GM12878 (cell line): ENCODE measurements around the gene SPINK8. TPM values are rescaled to one million over a fixed set of nuclear protein-coding genes. Genes with fewer than 3 reads are reported as not detected.

Experiments used
- ATAC-seq: fragments of 200-7000 bp; cut with Tn5 transposase; 3 replicates; pipeline ENCODE4 v1.9.1; 2020; ENCODE audit warnings: mild to moderate bottlenecking, moderate library complexity
- BruUV-seq: library from RNA; stranded (reverse); fragments of 400-500 nt; replicated peaks from 2 replicates; lab custom pipeline; 2021; lab: Mats Ljungman, UMichigan
- CTCF ChIA-PET: fragments of 300-600 bp; sonication (Branson Sonifier 250); formaldehyde crosslinking; extraction: SDS; loops from one replicate; lab custom pipeline; 2021; ENCODE audit warnings: inconsistent platforms; lab: Yijun Ruan, JAX
- POLR2A ChIA-PET: fragments of 350-600 bp; formaldehyde crosslinking; extraction: SDS; loops from one replicate; lab custom pipeline; 2021; ENCODE audit warnings: inconsistent platforms; lab: Charles Lee
- RAD21 ChIA-PET: fragments of 300-600 bp; sonication (Branson Sonifier 250); formaldehyde crosslinking; loops from one replicate; lab custom pipeline; 2023; ENCODE audit warnings: antibody characterized with exemption; ENCODE audit not compliant: unreplicated experiment; lab: Charles Lee
- SMC1A ChIA-PET: fragments of 300-600 bp; sonication (Branson Sonifier 250); formaldehyde crosslinking; loops from one replicate; lab custom pipeline; 2023; ENCODE audit not compliant: unreplicated experiment, uncharacterized antibody; lab: Charles Lee
- DNase-seq: peaks from one replicate; pipeline ENCODE4 v3.0.0-alpha.2; 2011; ENCODE audit warnings: low read depth, low spot score
- FAIRE-seq: peaks from 3 replicates; lab custom pipeline; 2011; peaks lifted over from hg19 to GRCh38; lab: Jason Lieb, UNC
- H2AFZ ChIP-seq: 2 replicates; pipeline ENCODE4 v1.6.0; 2011; ENCODE audit warnings: low read depth, low read length, control low read depth; ENCODE audit not compliant: control insufficient read depth
- H3K27ac ChIP-seq: 2 replicates; pipeline ENCODE4 v1.5.1; 2011; ENCODE audit warnings: control low read depth; ENCODE audit not compliant: control insufficient read depth, insufficient read depth
- H3K27me3 ChIP-seq, 2 experiments: replicated peaks in 1 of 2; 2 replicates each; pipeline versions ENCODE4 v1.6.0 to v1.6.1; 2011; ENCODE audit warnings: low read length in 1 of 2; ENCODE audit not compliant: control insufficient read depth in 2 of 2, insufficient read depth in 2 of 2
- H3K36me3 ChIP-seq, 2 experiments: 2 replicates each; pipeline ENCODE4 v1.5.1; 2011; ENCODE audit warnings: low read length in 1 of 2; ENCODE audit not compliant: control insufficient read depth in 2 of 2, insufficient read depth in 2 of 2
- H3K4me1 ChIP-seq: 2 replicates; pipeline ENCODE4 v1.6.1; 2011; ENCODE audit warnings: mild to moderate bottlenecking, low read length, moderate library complexity, mixed read lengths; ENCODE audit not compliant: control insufficient read depth, insufficient read depth
- H3K4me2 ChIP-seq: 2 replicates; pipeline ENCODE4 v1.6.0; 2011; ENCODE audit warnings: control low read depth; ENCODE audit not compliant: control insufficient read depth, insufficient read depth
- H3K4me3 ChIP-seq: fragments of 200-600 bp; sonication (generic); 2 replicates; pipeline ENCODE4 v1.5.1; 2016
- H3K79me2 ChIP-seq: 2 replicates; pipeline ENCODE4 v1.6.0; 2011; ENCODE audit warnings: low read length; ENCODE audit not compliant: control insufficient read depth, insufficient read depth
- H3K9ac ChIP-seq: 2 replicates; pipeline ENCODE4 v1.8.0; 2011; ENCODE audit warnings: low read length, control low read depth, mixed read lengths; ENCODE audit not compliant: control insufficient read depth, insufficient read depth
- H3K9me3 ChIP-seq: replicated peaks from 3 replicates; pipeline ENCODE4 v1.5.1; 2011; ENCODE audit warnings: mild to moderate bottlenecking, low read length; ENCODE audit not compliant: control insufficient read depth, insufficient read depth
- H4K20me1 ChIP-seq: 2 replicates; pipeline ENCODE4 v1.6.0; 2011; ENCODE audit not compliant: control insufficient read depth, insufficient read depth
- ATF7 ChIP-seq: fragments of 450-650 bp; IDR thresholded peaks from 2 replicates; pipeline ENCODE4 v1.6.1; 2016; ENCODE audit warnings: low read depth, mild to moderate bottlenecking
- BCL11A ChIP-seq: IDR thresholded peaks from 2 replicates; pipeline ENCODE4 v1.6.1; 2011; ENCODE audit warnings: low read depth, low read length
- CBX3 ChIP-seq: fragments of 200-600 bp; sonication (generic); IDR thresholded peaks from 2 replicates; pipeline ENCODE4 v1.6.1; 2016; ENCODE audit warnings: low read depth, borderline replicate concordance
- CREB1 ChIP-seq: IDR thresholded peaks from 2 replicates; pipeline ENCODE4 v1.6.1; 2012; ENCODE audit warnings: low read depth, mild to moderate bottlenecking, inconsistent platforms
- EZH2 ChIP-seq: IDR thresholded peaks from 2 replicates; pipeline ENCODE4 v1.6.1; 2012; ENCODE audit warnings: low read depth, mild to moderate bottlenecking, control low read depth, inconsistent platforms, low read length, borderline replicate concordance; ENCODE audit not compliant: control insufficient read depth
- FOXK2 ChIP-seq: fragments of 450-650 bp; IDR thresholded peaks from 2 replicates; pipeline ENCODE4 v1.6.1; 2017; ENCODE audit warnings: mild to moderate bottlenecking, moderate library complexity
- GATAD2B ChIP-seq: fragments of 450-650 bp; conservative IDR thresholded peaks from 2 replicates; pipeline ENCODE4 v1.6.1; 2017; ENCODE audit warnings: low read depth, mild to moderate bottlenecking, moderate library complexity
- KDM1A ChIP-seq: fragments of 200-600 bp; sonication (generic); IDR thresholded peaks from 2 replicates; pipeline ENCODE4 v1.6.1; 2016; ENCODE audit warnings: borderline replicate concordance
- KLF5 ChIP-seq: fragments of 450-650 bp; IDR thresholded peaks from 2 replicates; pipeline ENCODE4 v1.6.1; 2014; ENCODE audit warnings: mild to moderate bottlenecking; ENCODE audit not compliant: partially characterized antibody
- MLLT1 ChIP-seq: fragments of 450-650 bp; IDR thresholded peaks from 2 replicates; pipeline ENCODE4 v1.6.1; 2016; ENCODE audit warnings: mild to moderate bottlenecking
- MTA3 ChIP-seq: IDR thresholded peaks from 2 replicates; pipeline ENCODE4 v1.6.1; 2012; ENCODE audit warnings: low read length, inconsistent platforms, borderline replicate concordance
- NFYB ChIP-seq: IDR thresholded peaks from 2 replicates; pipeline ENCODE4 v1.6.1; 2011; ENCODE audit warnings: low read depth, mild to moderate bottlenecking, low read length, improper control_type of control experiment, moderate library complexity; ENCODE audit not compliant: insufficient read depth
- PAX8 ChIP-seq: fragments of 450-650 bp; IDR thresholded peaks from 2 replicates; pipeline ENCODE4 v1.6.1; 2017; ENCODE audit warnings: mild to moderate bottlenecking, moderate library complexity
- SIX5 ChIP-seq: IDR thresholded peaks from 2 replicates; pipeline ENCODE4 v1.6.1; 2011; ENCODE audit warnings: mild to moderate bottlenecking, low read depth, low read length, moderate library complexity; ENCODE audit not compliant: severe bottlenecking
- SPI1 ChIP-seq: IDR thresholded peaks from 2 replicates; pipeline ENCODE4 v1.6.1; 2011; ENCODE audit warnings: low read depth, mild to moderate bottlenecking, low read length, moderate library complexity, borderline replicate concordance; ENCODE audit not compliant: insufficient read depth
- TCF12 ChIP-seq: IDR thresholded peaks from 2 replicates; pipeline ENCODE4 v1.6.1; 2011; ENCODE audit warnings: low read depth, mild to moderate bottlenecking, low read length
- WGBS: methylation state at CpG from one replicate; pipeline ENCODE4 v1.1.6; 2016; ENCODE audit warnings: low lambda C conversion rate; ENCODE audit not compliant: insufficient replicate concordance, insufficient coverage; ENCODE audit errors: missing lambda C conversion rate; 5-methylcytosine and 5-hydroxymethylcytosine counted together
- in situ Hi-C: fragments of 300-500 bp; cut with MboI; formaldehyde crosslinking; loops from 9 replicates; pipeline ENCODE4 v1.14.3; 2018; ENCODE audit warnings: mixed read lengths
- intact Hi-C: fragments of 100-400 bp; cut with micrococcal nuclease; formaldehyde crosslinking; loops from one replicate; pipeline ENCODE4 v1.14.2; 2022; ENCODE audit not compliant: unreplicated experiment
- polyA plus RNA-seq, 11 experiments: library from polyadenylated mRNA; depleted of rRNA in 4 of 11; unstranded in 6 of 11; stranded (reverse) in 5 of 11; fragments of >200 nt; fragmentation: Nextera tagmentation in 4 of 11; fragmentation: Illumina TruSeq in 1 of 11; extraction: Ambion mirVana in 4 of 11; extraction: Trizol in 1 of 11; gene quantifications; 1 replicate in 1 of 11; 2 replicates in 10 of 11; pipeline versions ENCODE4 v1.2.1 to v1.2.3, GENCODE V29; 2011 to 2016; ENCODE audit warnings: inconsistent platforms in 2 of 11, missing spikeins in 2 of 11, low read depth in 1 of 11
- total RNA-seq, 4 experiments: library from RNA; depleted of rRNA in 3 of 4; stranded (reverse); fragments of >200 nt in 3 of 4; fragmentation: Illumina TruSeq in 1 of 4; extraction: Trizol in 1 of 4; gene quantifications; 2 replicates each; pipeline versions ENCODE4 v1.2.1 to v1.2.3, GENCODE V29; 2013 to 2021

Gene SPINK8
- total and polyA plus RNA-seq, 10 of the 15 experiments (the other 5 are each of a cell fraction or from before 2014, with no cell fraction given) = not detected

- H3K9ac ChIP-seq = no peak overlapping the region
- H3K79me2 ChIP-seq = peaks cover 14% of the 10 kb centered on the region
- no peaks in the 10 kb centered on the region for H3K9me3 ChIP-seq
- intact Hi-C loops (no loop called here), in situ Hi-C loops (no loop called here)
- WGBS = 95% methylated on average over 12 of the region's 12 CpGs
- no peaks in the 10 kb centered on the region for H4K20me1 ChIP-seq
- H2AFZ ChIP-seq = no peak overlapping the region
- no peak overlapping the region for H3K4me3 ChIP-seq
- no peak overlapping the region for H3K4me2 ChIP-seq
- SMC1A ChIA-PET = no interaction called here
- POLR2A ChIA-PET = interaction anchor here (0.7 kb wide), 1 partner anchor 23 kb away, joined by 3 read pairs; no protein-coding TSS in a partner anchor
- BruUV-seq = no TSS peak
- no peak for FAIRE-seq
- no peak overlapping the region for H3K27ac ChIP-seq
- TF ChIP-seq FOXK2 (no peak), CBX3 (no peak), KDM1A (no peak), KLF5 (no peak)
- TF ChIP-seq, all 136 proteins: peak for 0
- ATAC-seq = no peak
- Histone ChIP-seq H3K27me3 (no peaks in the 10 kb centered on the region), H3K4me1 (peaks cover 9% of the 10 kb centered on the region), H3K36me3 (peaks cover 4 to 20% of the 10 kb centered on the region in 2 experiments)
- RAD21 ChIA-PET = no interaction called here
- DNase-seq = no peak
- CTCF ChIA-PET = interaction anchor here (0.6 kb wide), 1 partner anchor 1343 kb away, joined by 3 read pairs; no protein-coding TSS in a partner anchor
Observed at GRCh38 chr3:48294611-48295263, 38.7 kb downstream of the SPINK8 start.

GRCh38 chr3:48289659-48290058 is 43.8 kb downstream of the SPINK8 start:
- Histone ChIP-seq H3K4me1 (no peaks in the 10 kb centered on the region), H3K4me3 (no peak overlapping the region), H3K9ac (no peak overlapping the region), H3K79me2 (no peaks in the 10 kb centered on the region), H3K27me3 (no peaks in the 10 kb centered on the region), H2AFZ (no peak overlapping the region), H3K36me3 (peaks cover 0 to 6% of the 10 kb centered on the region in 2 experiments; a peak in 2 of 4 replicates), H4K20me1 (no peaks in the 10 kb centered on the region), H3K27ac (no peak overlapping the region), H3K9me3 (no peaks in the 10 kb centered on the region), H3K4me2 (no peak overlapping the region)
- WGBS = 100% methylated on average over 1 of the region's 1 CpG
- ChIA-PET POLR2A (interaction anchor here (1.8 kb wide), 1 partner anchor 12 kb away, joined by 4 read pairs; no protein-coding TSS in a partner anchor), RAD21 (no interaction called here), CTCF (interaction anchor here (1.0 to 2.1 kb wide), 2 partner anchors 111 to 144 kb away, joined by 3 to 7 read pairs; no protein-coding TSS in a partner anchor), SMC1A (interaction anchor here (0.6 to 1.5 kb wide), 3 partner anchors 11 to 738 kb away, joined by 3 to 6 read pairs (median 4); no protein-coding TSS in a partner anchor)
- in situ Hi-C loops (no loop called here), intact Hi-C loops (no loop called here)
- BruUV-seq = no TSS peak
- no peak for FAIRE-seq
- no peak for ATAC-seq
- no peak for DNase-seq
- no peak for TF ChIP-seq ATF7
- TF ChIP-seq KLF5 = no peak
- TF ChIP-seq BCL11A = no peak
- TF ChIP-seq MTA3 = no peak
- TF ChIP-seq KDM1A = no peak
- no peak for TF ChIP-seq EZH2
- no peak for TF ChIP-seq SIX5
- TF ChIP-seq NFYB = no peak
- no peak for TF ChIP-seq TCF12
- TF ChIP-seq PAX8 = no peak
- TF ChIP-seq GATAD2B = no peak
- no peak for TF ChIP-seq MLLT1
- no peak for TF ChIP-seq CREB1
- no peak for TF ChIP-seq SPI1
